DND-41 (cell line): ENCODE results near the gene TBC1D7.

Experiments
- ATAC-seq: fragments of 200-7000 bp; cut with Tn5 transposase; 3 replicates; pipeline ENCODE4 v1.9.1; 2021; ENCODE audit warnings: low read depth; ENCODE audit not compliant: insufficient read depth
- DNase-seq: peaks from one replicate; pipeline ENCODE4 v3.0.0-alpha.2; 2020
- H2AFZ ChIP-seq: 2 replicates; pipeline ENCODE4 v1.6.0; 2012; ENCODE audit warnings: low read depth, low read length
- H3K27ac ChIP-seq: 2 replicates; pipeline ENCODE4 v1.5.1; 2012; ENCODE audit warnings: low read length, inconsistent platforms
- H3K27me3 ChIP-seq: fragments of 200-600 bp; sonication (generic); 2 replicates; pipeline ENCODE4 v1.6.0; 2012; ENCODE audit warnings: low read length, mild to moderate bottlenecking, inconsistent platforms; ENCODE audit not compliant: insufficient read depth, poor library complexity
- H3K36me3 ChIP-seq: 2 replicates; pipeline ENCODE4 v1.5.1; 2012; ENCODE audit warnings: low read length, inconsistent platforms; ENCODE audit not compliant: insufficient read depth
- H3K4me1 ChIP-seq: 2 replicates; pipeline ENCODE4 v1.5.1; 2012; ENCODE audit warnings: mild to moderate bottlenecking, low read length; ENCODE audit not compliant: insufficient read depth
- H3K4me2 ChIP-seq: 2 replicates; pipeline ENCODE4 v1.6.0; 2012; ENCODE audit warnings: mild to moderate bottlenecking, moderate library complexity, low read length, inconsistent platforms; ENCODE audit not compliant: insufficient read depth
- H3K4me3 ChIP-seq, 2 experiments: fragments of 200-600 bp in 1 of 2; shearing (Covaris generic) in 1 of 2; 2 replicates each; pipeline ENCODE4 v1.5.1; 2012 to 2016; ENCODE audit warnings: inconsistent platforms in 2 of 2, low read length in 2 of 2, mild to moderate bottlenecking in 2 of 2, low read depth in 1 of 2, moderate library complexity in 1 of 2
- H3K79me2 ChIP-seq: 2 replicates; pipeline ENCODE4 v1.6.0; 2012; ENCODE audit warnings: low read length, inconsistent platforms; ENCODE audit not compliant: insufficient read depth
- H3K9ac ChIP-seq: 2 replicates; pipeline ENCODE4 v1.6.0; 2012; ENCODE audit warnings: low read depth, mild to moderate bottlenecking, inconsistent platforms, low read length, moderate library complexity
- H3K9me3 ChIP-seq: 2 replicates; pipeline ENCODE4 v1.5.1; 2012; ENCODE audit warnings: low read length, moderate library complexity, mild to moderate bottlenecking, inconsistent platforms; ENCODE audit not compliant: insufficient read depth, severe bottlenecking
- H4K20me1 ChIP-seq: 2 replicates; pipeline ENCODE4 v1.6.0; 2012; ENCODE audit warnings: low read length; ENCODE audit not compliant: insufficient read depth
- CTCF ChIP-seq: IDR thresholded peaks from 2 replicates; pipeline ENCODE4 v1.5.1; 2012; ENCODE audit warnings: borderline replicate concordance, low read length, moderate library complexity, mild to moderate bottlenecking; ENCODE audit not compliant: poor library complexity, severe bottlenecking; ENCODE audit errors: extremely low read depth
- EZH2 ChIP-seq: IDR thresholded peaks from 3 replicates; pipeline ENCODE4 v1.6.1; 2012; ENCODE audit warnings: borderline replicate concordance, low read depth, mild to moderate bottlenecking, moderate library complexity, low read length, inconsistent platforms; ENCODE audit not compliant: severe bottlenecking

Gene TBC1D7

GRCh38 chr6:13372076-13372475 is 43.7 kb upstream of the TBC1D7 start:
- Histone ChIP-seq H3K27me3 (no peaks in the 10 kb centered on the region), H2AFZ (no peak overlapping the region), H3K36me3 (no peaks in the 10 kb centered on the region), H3K4me3 (no peak overlapping the region), H3K4me2 (no peak overlapping the region), H3K79me2 (no peaks in the 10 kb centered on the region), H3K27ac (no peak overlapping the region), H3K9ac (no peak overlapping the region), H3K9me3 (no peaks in the 10 kb centered on the region), H4K20me1 (peaks cover 3% of the 10 kb centered on the region; the same call in 1 of the 2 replicates), H3K4me1 (no peaks in the 10 kb centered on the region)
- DNase-seq, result no peak
- ATAC-seq, result no peak
- TF ChIP-seq EZH2 (no peak), CTCF (no peak)

- TF ChIP-seq CTCF, result no peak
- no peak for TF ChIP-seq EZH2
- Histone ChIP-seq H3K9me3 (no peaks in the 10 kb centered on the region), H3K9ac (no peak overlapping the region), H3K4me3 (no peak overlapping the region), H3K27ac (no peak overlapping the region), H3K27me3 (no peaks in the 10 kb centered on the region), H3K4me1 (no peaks in the 10 kb centered on the region), H3K36me3 (no peaks in the 10 kb centered on the region), H4K20me1 (peaks cover 3% of the 10 kb centered on the region; the same call in 1 of the 2 replicates), H2AFZ (no peak overlapping the region), H3K4me2 (no peak overlapping the region), H3K79me2 (no peaks in the 10 kb centered on the region)
- ATAC-seq, result no peak
- no peak for DNase-seq
Observed at GRCh38 chr6:13371421-13372072, 43.2 kb upstream of the TBC1D7 start.

- Histone ChIP-seq H3K9me3 (no peaks in the 10 kb centered on the region), H3K27me3 (no peaks in the 10 kb centered on the region), H3K4me2 (no peak overlapping the region), H3K36me3 (no peaks in the 10 kb centered on the region), H3K79me2 (no peaks in the 10 kb centered on the region), H2AFZ (no peak overlapping the region), H3K4me1 (no peaks in the 10 kb centered on the region), H4K20me1 (peaks cover 3% of the 10 kb centered on the region; the same call in 1 of the 2 replicates), H3K27ac (no peak overlapping the region), H3K4me3 (no peak overlapping the region), H3K9ac (no peak overlapping the region)
- ATAC-seq (no peak), DNase-seq (no peak)
- no peak for TF ChIP-seq CTCF
- TF ChIP-seq EZH2, result no peak
Observed at GRCh38 chr6:13370623-13371022, 42.3 kb upstream of the TBC1D7 start.
